Colonic mucosa (tissue), 4 donors: ENCODE data around the gene ZCCHC7. TPM values are rescaled to one million over a fixed set of nuclear protein-coding genes. Genes with fewer than 3 reads are reported as not detected.
"Not testable (repeated sequence)": the region's sequence is repeated elsewhere in the genome, so short reads cannot be mapped to it uniquely, and the experiment has no call there.

Source experiments
- DNase-seq: peaks from one replicate; pipeline ENCODE4 v3.0.0-alpha.2; 2020
- H3K27ac ChIP-seq: fragments of 200-600 bp; one replicate; pipeline ENCODE4 v1.8.0; 2021
- H3K27me3 ChIP-seq: fragments of 200-600 bp; one replicate; pipeline ENCODE4 v1.8.0; 2021
- H3K36me3 ChIP-seq: fragments of 200-600 bp; one replicate; pipeline ENCODE4 v1.8.0; 2021
- H3K4me1 ChIP-seq: fragments of 200-600 bp; one replicate; pipeline ENCODE4 v1.8.0; 2021; ENCODE audit warnings: mild to moderate bottlenecking
- H3K4me3 ChIP-seq: fragments of 200-600 bp; one replicate; pipeline ENCODE4 v1.8.0; 2021
- H3K9ac ChIP-seq, 2 donors: one replicate each; pipeline ENCODE4 v1.7.0; 2013; ENCODE audit warnings: control low read depth in 2 of 2, low read depth in 2 of 2, low read length in 2 of 2
- H3K9me3 ChIP-seq: fragments of 200-600 bp; one replicate; pipeline ENCODE4 v1.8.0; 2021
- CTCF ChIP-seq: fragments of 200-600 bp; IDR thresholded peaks from one replicate; pipeline ENCODE4 v1.8.0; 2022; ENCODE audit warnings: antibody characterized with exemption, mild to moderate bottlenecking
- intact Hi-C: fragments of 100-400 bp; cut with DNase I; formaldehyde crosslinking; loops from one replicate; pipeline ENCODE4 v1.14.1; 2022
- total RNA-seq, 2 donors: library from RNA; stranded (reverse); fragmentation: NEBNext Ultra II Directional in 1 of 2; extraction: Animal tissue kit (Norgen Biotek cat#: 25700) in 1 of 2; gene quantifications; one replicate each; pipeline ENCODE4 v1.2.1, GENCODE V29; 2021
- donor health status: healthy.
- donor health status: DM: no; HTN: no; CAD: no.
- donor health status: DM: no; HTN: no; CAD: no.

Gene ZCCHC7
- total RNA-seq, 2 donors from 2014 or later: 14.6 to 15.9 TPM

- no peaks in the 10 kb centered on the region for H3K27me3 ChIP-seq
- TF ChIP-seq CTCF: no peak
- H3K4me3 ChIP-seq: no peak overlapping the region
- H3K9ac ChIP-seq: no peak overlapping the region
- H3K36me3 ChIP-seq: no peaks in the 10 kb centered on the region
- H3K27ac ChIP-seq: no peak overlapping the region
- intact Hi-C loops: no loop called here
- H3K4me1 ChIP-seq: no peaks in the 10 kb centered on the region
- no peak for DNase-seq
- H3K9me3 ChIP-seq: no peaks in the 10 kb centered on the region
Observed at GRCh38 chr9:37184905-37185867, 64.8 kb downstream of the ZCCHC7 start.

GRCh38 chr9:37187292-37187691 is 66.9 kb downstream of the ZCCHC7 start:
- DNase-seq: no peak
- Histone ChIP-seq H3K27ac (no peak overlapping the region), H3K4me1 (no peaks in the 10 kb centered on the region), H3K4me3 (no peak overlapping the region), H3K27me3 (no peaks in the 10 kb centered on the region), H3K9me3 (no peaks in the 10 kb centered on the region), H3K9ac (no peak overlapping the region), H3K36me3 (no peaks in the 10 kb centered on the region)
- TF ChIP-seq CTCF: no peak
- intact Hi-C loops: no loop called here

GRCh38 chr9:37187713-37188439 is 67.5 kb downstream of the ZCCHC7 start:
- intact Hi-C loops: no loop called here

GRCh38 chr9:37190739-37191138 is 70.4 kb downstream of the ZCCHC7 start:
- H3K27ac ChIP-seq, DNase-seq, H3K4me1 ChIP-seq, H3K9ac ChIP-seq, intact Hi-C loops, H3K36me3 ChIP-seq, H3K27me3 ChIP-seq, H3K4me3 ChIP-seq, H3K9me3 ChIP-seq: not testable (repeated sequence)

More at GRCh38 chr9:37187713-37188439, 67.5 kb downstream of the ZCCHC7 start:
- no peak overlapping the region for H3K4me3 ChIP-seq
- H3K9me3 ChIP-seq: no peaks in the 10 kb centered on the region
- no peak for DNase-seq
- no peak overlapping the region for H3K9ac ChIP-seq
- no peak overlapping the region for H3K27ac ChIP-seq
- H3K4me1 ChIP-seq: no peaks in the 10 kb centered on the region
- no peaks in the 10 kb centered on the region for H3K27me3 ChIP-seq
- no peaks in the 10 kb centered on the region for H3K36me3 ChIP-seq
- TF ChIP-seq CTCF: no peak

GRCh38 chr9:37191403-37192089 is 71.2 kb downstream of the ZCCHC7 start:
- H3K9me3 ChIP-seq: no peaks in the 10 kb centered on the region
- no peak overlapping the region for H3K27ac ChIP-seq
- H3K4me1 ChIP-seq: no peaks in the 10 kb centered on the region
- intact Hi-C loops: no loop called here
- no peak overlapping the region for H3K9ac ChIP-seq
- TF ChIP-seq CTCF: no peak
- no peaks in the 10 kb centered on the region for H3K36me3 ChIP-seq
- no peak for DNase-seq
- H3K27me3 ChIP-seq: no peaks in the 10 kb centered on the region
- H3K4me3 ChIP-seq: no peak overlapping the region
